GM21390 (cell line): ENCODE data around the gene FOXRED1.

Source experiments
- ATAC-seq: cut with Tn5 transposase; IDR thresholded peaks from one replicate; pipeline ENCODE4 v1.9.1; 2021; ENCODE audit not compliant: unreplicated experiment

The FOXRED1 gene

DNA sequence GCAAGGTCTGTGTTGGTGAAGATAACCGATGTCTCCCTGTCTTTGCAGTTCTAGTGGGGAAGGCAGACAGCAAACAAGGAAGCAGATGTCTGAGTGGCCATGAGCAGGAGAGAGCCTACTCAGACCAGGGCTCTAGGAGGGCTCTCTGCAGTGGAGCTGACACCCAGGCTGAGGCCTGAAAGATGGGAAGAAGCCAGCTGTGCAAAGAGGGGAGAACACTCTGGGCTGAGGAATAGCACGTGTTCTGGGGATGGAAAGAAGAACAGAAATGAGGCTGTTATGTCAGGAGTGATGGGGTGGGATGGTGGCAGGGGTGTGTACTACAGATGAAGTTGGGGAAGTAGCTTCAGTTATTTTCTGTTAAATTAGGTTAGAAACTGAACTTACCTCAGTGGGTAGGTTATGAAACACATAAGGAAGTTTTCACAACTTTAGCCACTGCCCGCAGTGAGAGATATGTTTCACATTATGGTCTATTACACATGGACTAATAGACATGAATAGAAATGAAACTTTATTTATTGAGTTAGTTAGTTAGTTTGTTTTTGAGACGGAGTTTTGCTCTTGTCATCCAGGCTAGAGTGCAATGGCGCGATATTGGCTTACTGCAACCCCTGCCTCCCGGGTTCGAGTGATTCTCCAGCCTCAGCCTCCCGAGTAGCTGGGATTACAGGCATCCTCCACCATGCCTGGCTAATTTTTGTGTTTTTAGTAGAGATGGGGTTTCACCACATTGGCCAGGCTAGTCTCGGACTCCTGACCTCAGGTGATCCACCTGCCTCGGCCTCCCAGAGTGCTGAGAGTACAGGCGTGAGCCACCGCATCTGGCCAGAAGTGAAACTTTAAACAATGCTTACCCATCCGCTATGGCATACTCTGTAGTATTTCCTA lies 42.7 kb downstream of the FOXRED1 start:
- peak; percentile 73 for ATAC-seq

DNA sequence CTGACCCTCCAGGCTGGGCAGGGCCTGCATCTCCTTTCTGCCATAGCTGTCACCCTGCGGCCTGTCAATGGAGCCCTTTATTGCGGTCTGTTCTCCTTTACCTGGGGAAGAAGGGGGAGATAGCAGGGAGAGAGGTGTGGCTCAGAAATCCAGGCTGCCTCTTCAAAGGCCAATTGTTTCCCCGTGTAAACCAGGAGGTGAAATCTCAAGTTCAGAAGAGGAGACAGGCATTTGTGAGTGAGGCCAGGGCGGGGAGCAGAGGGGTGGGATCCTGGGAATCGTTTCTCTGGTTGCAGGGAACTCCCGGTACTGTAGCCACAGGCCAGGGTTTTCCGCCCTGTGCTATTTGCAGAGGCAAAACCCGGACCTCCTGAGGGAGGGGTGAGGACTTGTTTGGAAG lies 44.0 kb downstream of the FOXRED1 start:
- no peak for ATAC-seq

DNA sequence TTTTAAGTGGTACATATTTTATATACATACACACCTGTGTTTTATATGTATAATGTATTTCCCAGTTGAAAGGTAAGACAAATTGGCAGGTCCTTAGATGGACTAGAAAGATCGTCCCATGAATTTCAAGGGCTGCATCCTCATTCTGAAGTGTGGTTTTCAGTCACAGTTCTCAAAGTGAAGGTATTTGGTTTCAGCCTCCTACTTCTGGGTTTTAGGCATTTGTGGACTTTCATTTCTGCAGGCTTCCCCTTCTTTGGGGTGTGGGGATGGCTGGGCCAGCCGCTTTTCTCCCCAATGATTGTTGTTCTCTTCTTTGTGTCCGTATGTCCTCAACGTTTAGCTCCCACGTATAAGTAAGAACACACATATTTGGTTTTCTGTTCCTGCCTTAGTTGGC lies 44.9 kb downstream of the FOXRED1 start:
- ATAC-seq: no peak

DNA sequence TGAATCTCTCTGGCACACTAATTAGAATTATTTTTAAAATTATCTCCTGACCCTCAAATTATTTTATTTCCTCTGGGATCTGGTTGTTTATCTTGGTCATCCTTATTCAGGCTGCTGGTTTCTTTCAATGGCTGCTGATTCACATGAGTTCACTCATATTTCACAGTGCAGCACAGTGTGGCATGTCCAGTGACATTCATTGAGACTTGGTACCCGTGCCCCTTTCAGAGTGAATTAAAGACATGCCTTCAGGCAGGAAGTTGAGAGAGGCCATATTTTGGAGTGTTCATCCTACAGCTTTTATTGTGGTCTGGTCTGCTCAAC lies 48.4 kb downstream of the FOXRED1 start:
- ATAC-seq: no peak

DNA sequence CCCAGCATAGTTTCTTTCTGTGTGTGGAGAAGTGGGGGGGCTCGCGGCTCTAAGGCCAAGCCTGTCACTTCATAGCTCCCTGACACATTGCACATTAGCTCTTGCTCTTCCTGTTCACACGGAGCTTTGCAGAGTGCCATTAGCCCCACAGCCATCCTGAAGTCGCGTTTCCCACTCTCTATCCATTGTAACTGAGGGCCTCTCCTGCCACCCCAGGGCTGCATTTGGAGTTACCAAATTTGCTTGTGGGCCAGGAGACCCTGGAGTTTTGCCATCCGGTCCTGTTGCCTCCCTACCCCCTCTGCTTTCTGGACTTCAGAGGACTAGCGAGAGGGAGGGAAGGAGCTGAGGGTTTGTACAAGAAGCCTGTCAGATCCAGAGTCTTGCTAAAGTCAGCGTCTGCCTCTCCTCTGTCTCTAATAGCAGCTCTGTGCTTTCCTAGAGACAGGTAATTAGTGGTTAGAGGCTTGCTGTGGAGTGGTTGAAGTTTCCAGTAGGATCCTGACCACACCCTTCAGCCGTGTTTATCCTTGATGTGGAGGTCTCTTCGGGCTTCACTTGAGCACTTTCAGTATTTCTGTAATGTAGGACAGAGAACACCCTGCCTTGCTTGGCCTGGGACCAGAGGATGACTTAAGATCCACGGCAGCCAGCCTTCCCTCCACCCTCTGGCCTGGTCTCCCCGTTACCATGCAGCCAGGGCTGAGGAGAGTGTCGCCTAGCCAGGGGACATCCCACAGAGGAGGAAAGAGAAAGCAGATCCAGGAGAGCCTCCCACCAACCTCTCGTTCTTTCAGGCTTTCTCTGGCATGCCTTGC lies 49.0 kb downstream of the FOXRED1 start:
- peak; percentile 40 for ATAC-seq

DNA sequence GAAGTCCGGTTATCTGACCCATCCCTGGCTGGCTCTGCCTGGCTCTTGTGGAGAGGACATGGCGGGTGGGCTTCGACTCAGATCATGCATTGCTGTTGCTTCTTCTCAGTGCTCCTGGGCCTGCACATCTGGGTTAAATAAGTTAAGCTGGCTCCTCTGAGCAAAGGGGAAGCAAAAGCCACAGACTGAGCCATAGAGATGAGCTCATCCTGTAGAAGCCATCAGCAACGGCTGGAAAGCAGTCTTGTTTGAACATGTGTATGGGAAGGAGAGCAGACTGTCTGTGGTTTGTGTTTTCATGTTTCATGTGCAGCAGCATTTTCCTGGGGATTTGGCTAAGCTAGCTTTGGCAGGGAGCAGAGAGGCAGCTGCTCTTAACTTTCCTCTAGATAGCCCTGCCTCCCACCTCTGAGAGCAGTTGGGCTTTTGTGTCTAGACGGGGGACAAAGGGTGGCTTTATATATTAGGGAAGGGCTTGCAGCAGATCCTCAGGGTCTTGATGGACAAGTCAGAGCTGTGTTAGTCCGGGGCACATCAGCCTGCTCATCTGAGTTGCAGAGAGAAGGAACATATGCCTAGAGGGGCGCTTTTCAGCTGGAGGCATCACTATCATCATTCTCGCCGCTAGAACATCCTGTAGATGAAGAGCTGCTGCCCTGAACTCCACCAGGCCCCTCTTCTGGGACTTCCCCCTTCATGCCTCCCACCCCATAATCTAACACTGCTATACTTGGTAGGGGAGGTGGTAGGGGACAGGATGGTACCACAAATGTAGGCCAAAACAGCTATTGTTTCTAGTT lies 49.8 kb downstream of the FOXRED1 start:
- ATAC-seq: peak; percentile 84

DNA sequence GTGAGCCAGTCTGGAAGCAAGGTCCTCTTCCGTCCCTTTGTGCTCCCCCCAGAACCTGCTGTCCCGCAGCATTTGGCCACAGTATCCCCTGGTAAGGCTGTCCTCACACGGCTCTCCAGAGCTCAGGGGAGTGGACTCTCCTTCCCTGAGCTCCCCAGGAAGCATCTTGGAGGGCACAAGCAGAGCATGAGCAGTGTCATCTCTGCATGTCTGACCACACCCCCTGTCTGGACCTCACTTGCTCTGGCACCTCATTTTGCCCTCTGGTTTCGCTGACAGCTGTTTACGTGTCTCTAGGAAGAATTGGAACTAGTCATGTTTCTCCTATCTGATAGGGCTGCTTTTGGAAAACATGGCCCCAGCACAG lies 50.4 kb downstream of the FOXRED1 start:
- no peak for ATAC-seq

DNA sequence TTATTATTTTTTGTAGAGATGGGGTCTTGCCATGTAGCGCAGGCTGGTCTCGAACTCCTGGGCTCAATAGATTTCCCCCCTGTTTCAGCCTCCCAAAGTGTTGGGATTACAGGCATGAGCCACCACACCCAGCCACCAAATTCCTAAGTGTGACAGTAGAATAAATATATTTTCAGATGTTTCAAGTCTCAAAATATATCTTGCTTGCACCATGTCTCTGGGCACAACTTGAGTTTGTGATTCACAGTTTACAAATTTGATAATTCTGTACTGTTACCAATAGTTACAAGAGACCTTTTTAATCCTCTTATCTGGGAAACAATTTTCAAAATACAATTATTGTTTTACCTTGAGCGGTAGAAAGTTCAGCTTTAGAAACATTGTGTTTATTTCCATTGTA lies 54.0 kb downstream of the FOXRED1 start:
- ATAC-seq: no peak

DNA sequence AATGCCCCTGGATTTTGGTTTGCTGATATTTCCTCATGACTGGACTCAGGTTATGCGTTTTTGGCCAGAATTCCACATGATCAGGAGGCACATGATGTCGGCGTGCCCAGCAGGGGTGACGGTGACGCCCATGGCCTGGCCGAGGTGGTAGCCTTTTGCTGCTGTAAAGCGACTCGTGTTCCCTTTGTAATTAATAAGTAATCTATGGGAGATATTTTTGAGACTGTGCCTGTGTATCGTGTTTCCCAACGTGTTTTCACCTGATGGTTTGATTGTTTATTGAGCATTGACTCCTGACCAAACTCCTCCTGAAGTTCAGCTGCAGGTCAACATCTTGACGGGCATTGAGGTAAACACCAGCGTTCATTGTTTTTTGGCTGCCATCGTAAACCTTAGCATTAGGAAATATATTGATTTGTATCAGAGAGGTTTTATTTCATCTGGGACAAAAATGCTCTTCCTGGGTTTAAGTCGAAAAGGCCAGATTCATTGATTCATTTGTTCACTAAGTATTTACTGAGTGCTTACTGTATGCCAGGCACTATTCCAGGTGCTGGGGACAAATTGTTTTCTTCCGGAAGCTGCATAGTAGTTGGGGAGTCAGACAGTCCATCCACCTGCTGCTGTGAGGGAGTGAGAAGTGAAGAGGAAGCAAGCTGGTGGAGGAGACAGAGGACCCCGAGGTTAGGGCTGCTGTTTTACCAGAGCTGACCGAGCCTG lies 58.5 kb downstream of the FOXRED1 start:
- no peak for ATAC-seq
